Ovary (tissue), 9 donors: ENCODE measurements around the gene SLC9A1. TPM values are rescaled to one million over a fixed set of nuclear protein-coding genes. Genes with fewer than 3 reads are reported as not detected.
A peak's percentile ranks its signal among the peaks of the same experiment; 100 is the strongest.

Source experiments
- DNase-seq, 5 donors: peaks; one replicate each; pipeline ENCODE4 v3.0.0-alpha.2; 2019 to 2020
- H3K27ac ChIP-seq, 2 donors: fragments of 200-600 bp; one replicate each; pipeline versions ENCODE4 v1.5.1 to v1.8.0; 2019 to 2022
- H3K27me3 ChIP-seq: fragments of 200-600 bp; one replicate; pipeline ENCODE4 v1.8.0; 2022
- H3K36me3 ChIP-seq: fragments of 200-600 bp; sonication (generic); one replicate; pipeline ENCODE4 v1.5.1; 2019
- H3K4me1 ChIP-seq: one replicate; pipeline ENCODE4 v1.8.1; 2013; ENCODE audit warnings: mild to moderate bottlenecking, moderate library complexity; ENCODE audit not compliant: insufficient read depth
- H3K4me3 ChIP-seq: fragments of 200-600 bp; sonication (generic); one replicate; pipeline ENCODE4 v1.5.1; 2017
- H3K9me3 ChIP-seq, 2 donors: fragments of 200-600 bp in 1 of 2; sonication (generic) in 1 of 2; one replicate each; pipeline versions ENCODE4 v1.5.1 to v1.8.1; 2013 to 2019; ENCODE audit warnings: mild to moderate bottlenecking in 1 of 2, moderate library complexity in 1 of 2
- EP300 ChIP-seq: sonication (generic); formaldehyde crosslinking; IDR thresholded peaks from one replicate; pipeline ENCODE4 v1.6.1; 2017; ENCODE audit warnings: antibody characterized with exemption
- POLR2A ChIP-seq: fragments of 450-650 bp; IDR thresholded peaks from one replicate; pipeline ENCODE4 v1.6.1; 2017; ENCODE audit warnings: antibody characterized with exemption, mild to moderate bottlenecking, moderate library complexity
- WGBS, 3 donors: extraction: QIAGEN DNeasy Blood & Tissue Kit in 1 of 3; methylation state at CpG; one replicate each; pipeline versions ENCODE4 v1.1.5 to v1.1.7; 2013 to 2017; 5-methylcytosine and 5-hydroxymethylcytosine counted together
- intact Hi-C, 4 donors: fragments of 100-400 bp; cut with DNase I; formaldehyde crosslinking; loops; one replicate each; pipeline versions ENCODE4 v1.11.0 to v1.15.1; 2022 to 2023
- polyA plus RNA-seq, 2 donors: library from polyadenylated mRNA; stranded (reverse); fragments of 200-250 nt in 1 of 2; fragments of 350-450 nt in 1 of 2; fragmentation: Illumina TruSeq in 1 of 2; extraction: RNeasy Lipid Tissue Mini Kit (QIAGEN cat#74804) in 1 of 2; gene quantifications; one replicate each; pipeline ENCODE4 v1.2.3, GENCODE V29; 2013 to 2014
- total RNA-seq, 7 donors: library from RNA; depleted of rRNA in 2 of 7; stranded (reverse); fragments of >200 nt in 2 of 7; fragmentation: NEBNext Ultra II Directional in 3 of 7; extraction: Animal tissue kit (Norgen Biotek cat#: 25700) in 3 of 7; gene quantifications; one replicate each; pipeline versions ENCODE4 v1.1.0 to v1.2.4, GENCODE V29; 2016 to 2023
- TF ChIP-seq, protein P1 (sequence below), 3 donors: fragments of 450-650 bp in 2 of 3; fragments of 200-600 bp in 1 of 3; IDR thresholded peaks; one replicate each; pipeline versions ENCODE4 v1.5.1 to v1.8.0; 2016 to 2022; ENCODE audit warnings: antibody characterized with exemption in 3 of 3, mild to moderate bottlenecking in 1 of 3
- donor health status: DM: no; HTN: no; CAD: no; lungs with moderate emphysema.
- donor health status: DM: no; HTN: no; CAD: no.
- donor health status: Bipolar disorder and iron deficiency.
- donor health status: DM: yes; HTN: yes; CAD: no.
- donor health status: DM: no; HTN: no; CAD: no.
- donor health status: DM: yes; HTN: yes; CAD: no.

The SLC9A1 gene
- total and polyA plus RNA-seq, 9 donors, result 8.6 to 33.7 (median 14.8) TPM

DNA sequence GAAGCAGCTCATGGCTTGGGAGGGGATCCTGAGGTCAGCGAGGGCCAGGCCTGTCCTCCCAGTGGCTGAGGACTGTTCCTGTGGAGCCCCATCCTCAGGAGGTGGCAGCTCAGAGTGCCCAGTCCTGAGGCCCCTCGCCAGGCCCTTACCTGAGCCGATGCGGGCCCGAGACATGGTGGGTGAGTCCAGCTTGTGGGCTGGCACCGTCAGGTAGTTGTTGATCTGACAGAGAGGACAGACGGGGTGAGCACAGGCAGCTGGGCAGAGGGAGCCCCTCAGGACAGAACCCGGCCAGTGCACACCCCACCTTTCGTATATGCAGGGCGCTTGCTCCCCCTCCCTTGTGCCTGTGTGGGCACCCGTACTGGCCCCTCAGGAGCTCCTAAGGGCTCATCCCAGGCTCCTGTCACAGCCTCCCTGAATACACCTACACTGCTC, 53.9 kb downstream of the SLC9A1 start:
- no peak overlapping the region for H3K4me3 ChIP-seq
- peaks cover 4% of the 10 kb centered on the region for H3K4me1 ChIP-seq
- H3K27ac ChIP-seq, result peak overlapping the region; percentile 83 to 87
- intact Hi-C loops, result loop anchor here (5.0 to 10.0 kb wide), 3 partner anchors 96 to 294 kb away; partner anchors contain the start of gene GPR3 (in 3 of the 4)
- DNase-seq, result no peak
- 94 to 97% (median 96%) methylated on average over 11 of the region's 11 CpGs for WGBS, 3 donors
- H3K27me3 ChIP-seq, result no peaks in the 10 kb centered on the region
- H3K36me3 ChIP-seq, result no peaks in the 10 kb centered on the region
- no peaks in the 10 kb centered on the region for H3K9me3 ChIP-seq
- TF ChIP-seq, protein P1, sequence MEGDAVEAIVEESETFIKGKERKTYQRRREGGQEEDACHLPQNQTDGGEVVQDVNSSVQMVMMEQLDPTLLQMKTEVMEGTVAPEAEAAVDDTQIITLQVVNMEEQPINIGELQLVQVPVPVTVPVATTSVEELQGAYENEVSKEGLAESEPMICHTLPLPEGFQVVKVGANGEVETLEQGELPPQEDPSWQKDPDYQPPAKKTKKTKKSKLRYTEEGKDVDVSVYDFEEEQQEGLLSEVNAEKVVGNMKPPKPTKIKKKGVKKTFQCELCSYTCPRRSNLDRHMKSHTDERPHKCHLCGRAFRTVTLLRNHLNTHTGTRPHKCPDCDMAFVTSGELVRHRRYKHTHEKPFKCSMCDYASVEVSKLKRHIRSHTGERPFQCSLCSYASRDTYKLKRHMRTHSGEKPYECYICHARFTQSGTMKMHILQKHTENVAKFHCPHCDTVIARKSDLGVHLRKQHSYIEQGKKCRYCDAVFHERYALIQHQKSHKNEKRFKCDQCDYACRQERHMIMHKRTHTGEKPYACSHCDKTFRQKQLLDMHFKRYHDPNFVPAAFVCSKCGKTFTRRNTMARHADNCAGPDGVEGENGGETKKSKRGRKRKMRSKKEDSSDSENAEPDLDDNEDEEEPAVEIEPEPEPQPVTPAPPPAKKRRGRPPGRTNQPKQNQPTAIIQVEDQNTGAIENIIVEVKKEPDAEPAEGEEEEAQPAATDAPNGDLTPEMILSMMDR (IDR thresholded peaks at IDR 0.05), result no peak
- TF ChIP-seq POLR2A (no peak), EP300 (no peak)

DNA sequence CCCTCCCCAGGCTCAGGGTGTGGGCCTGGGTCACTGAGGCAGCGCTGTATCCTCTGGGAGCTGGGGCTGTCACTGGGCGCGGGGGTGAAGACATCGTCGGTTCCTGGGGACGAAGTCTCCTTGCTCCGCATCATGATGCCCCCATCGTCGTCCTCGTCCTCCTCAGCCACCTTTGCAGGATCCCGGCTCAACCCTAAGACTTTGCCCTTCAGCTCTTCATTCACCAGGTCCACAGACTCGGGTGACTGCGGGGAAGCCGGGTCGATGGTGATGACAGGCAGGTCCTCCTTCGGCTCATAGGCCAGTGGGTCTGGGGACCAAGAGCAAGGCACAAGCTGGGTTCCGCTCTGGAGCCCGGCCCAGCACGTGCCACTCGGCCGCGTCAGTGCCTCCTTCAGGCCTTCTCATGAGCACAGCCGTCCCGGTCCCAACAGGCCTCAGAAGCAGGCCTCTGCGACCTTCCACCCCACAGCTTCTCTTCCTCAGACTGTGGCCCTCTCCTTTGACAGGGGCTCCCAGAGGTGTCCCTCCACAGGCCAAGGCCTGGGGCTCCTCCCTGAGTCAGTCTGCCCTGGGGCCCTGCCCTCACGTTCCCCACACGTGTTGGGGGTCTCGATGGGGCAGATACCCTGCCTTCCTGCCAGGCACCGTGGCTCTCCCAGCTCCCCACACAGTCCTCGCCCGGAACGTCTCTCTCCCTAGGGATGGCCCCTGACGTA, 54.4 kb downstream of the SLC9A1 start:
- 83 to 86% (median 84%) methylated on average over 33 of the region's 33 CpGs for WGBS, 3 donors
- no peaks in the 10 kb centered on the region for H3K9me3 ChIP-seq
- intact Hi-C loops, result loop anchor here (5.0 to 10.0 kb wide), 3 partner anchors 97 to 294 kb away; partner anchors contain the start of gene GPR3 (in 3 of the 4)
- no peak for TF ChIP-seq EP300
- TF ChIP-seq, protein P1 (IDR thresholded peaks at IDR 0.05), result no peak
- TF ChIP-seq POLR2A, result no peak
- H3K27me3 ChIP-seq, result no peaks in the 10 kb centered on the region
- peak in 3 of 5 donors; percentile 31 to 55 (median 40) for DNase-seq
- peak overlapping the region; percentile 83 to 87 for H3K27ac ChIP-seq
- no peak overlapping the region for H3K4me3 ChIP-seq
- no peaks in the 10 kb centered on the region for H3K36me3 ChIP-seq
- peaks cover 4% of the 10 kb centered on the region for H3K4me1 ChIP-seq

DNA sequence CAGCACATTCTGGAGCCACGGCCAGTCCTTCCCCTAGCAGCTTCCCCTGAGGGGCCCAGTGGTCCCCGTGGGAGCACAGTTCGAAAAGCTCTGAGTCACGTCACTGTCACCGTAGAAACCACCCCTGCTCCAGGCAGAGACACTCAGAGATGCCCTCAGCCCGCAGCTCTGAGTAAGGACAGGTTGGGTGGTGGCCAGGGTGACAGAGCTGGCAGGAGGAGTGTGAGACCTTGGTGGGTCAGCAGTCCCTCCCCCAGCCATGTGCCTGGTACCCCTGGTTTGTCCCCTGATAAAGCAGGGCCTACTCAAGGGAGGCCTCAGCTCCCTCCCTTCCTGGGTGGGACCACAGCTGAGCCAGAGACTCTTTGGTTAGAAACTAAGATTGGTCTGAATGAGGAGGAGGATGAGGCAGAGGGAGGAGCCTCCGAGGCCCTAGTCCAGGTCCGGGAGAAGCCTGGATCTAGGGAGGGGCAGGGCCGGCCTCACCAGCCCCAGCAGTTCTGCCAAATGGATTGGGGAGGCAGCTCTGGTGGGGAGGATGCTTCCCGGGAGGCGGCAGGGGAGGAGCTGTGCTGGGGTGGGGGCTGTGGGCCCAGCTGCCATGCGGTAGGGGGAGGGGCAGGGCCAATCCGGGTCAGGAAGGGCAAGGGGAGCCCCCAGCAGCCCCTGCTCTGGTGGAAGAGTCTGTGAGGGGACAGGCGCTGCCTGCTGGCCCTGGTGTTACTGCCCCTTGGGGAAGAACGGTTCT, 55.2 kb downstream of the SLC9A1 start:
- intact Hi-C loops, result loop anchor here (5.0 to 10.0 kb wide), 4 partner anchors 98 to 295 kb away; partner anchors contain the start of gene GPR3 (in 3 of the 4)
- H3K9me3 ChIP-seq, result no peaks in the 10 kb centered on the region
- no peaks in the 10 kb centered on the region for H3K27me3 ChIP-seq
- peak; percentile 71 to 83 (median 81) for DNase-seq
- no peaks in the 10 kb centered on the region for H3K36me3 ChIP-seq
- H3K4me1 ChIP-seq, result peaks cover 4% of the 10 kb centered on the region
- no peak overlapping the region for H3K4me3 ChIP-seq
- WGBS, 3 donors, result 18 to 25% (median 21%) methylated on average over 12 to 15 of the region's 15 CpGs
- peak overlapping the region; percentile 83 to 87 for H3K27ac ChIP-seq
- peak; percentile 42 for TF ChIP-seq POLR2A
- TF ChIP-seq, protein P1 (IDR thresholded peaks at IDR 0.05), result no peak

DNA sequence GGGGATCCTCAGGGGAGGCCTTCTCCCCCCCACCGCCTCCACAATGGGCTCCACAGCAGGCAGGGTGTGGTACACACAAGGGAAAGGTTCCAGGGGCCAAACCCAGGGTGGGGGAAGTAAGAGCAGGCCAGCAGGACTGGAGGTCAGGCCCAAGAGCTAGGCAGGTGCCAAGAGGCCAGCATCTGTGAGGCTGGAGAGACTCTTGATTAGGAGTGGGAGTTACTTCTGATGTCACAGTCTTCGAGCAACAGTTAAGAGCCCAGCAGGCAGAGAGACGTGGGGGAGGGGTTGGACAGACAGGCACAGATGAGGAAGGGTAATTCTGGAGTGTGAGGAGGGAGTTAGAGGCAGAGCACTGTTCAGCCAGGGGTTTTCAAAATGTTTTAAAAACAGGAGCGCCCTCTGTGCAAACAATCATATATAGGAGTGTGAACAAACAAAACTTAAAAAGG, 55.8 kb downstream of the SLC9A1 start:
- 11 to 18% (median 12%) methylated on average over 4 of the region's 4 CpGs for WGBS, 3 donors

More for the DNA sequence above, 55.8 kb downstream of the SLC9A1 start:
- no peak overlapping the region for H3K4me3 ChIP-seq
- no peaks in the 10 kb centered on the region for H3K9me3 ChIP-seq
- H3K36me3 ChIP-seq, result no peaks in the 10 kb centered on the region
- peaks cover 4% of the 10 kb centered on the region for H3K4me1 ChIP-seq
- peak; percentile 68 to 83 (median 78) for DNase-seq
- intact Hi-C loops, result loop anchor here in 3 of 4 donors (5.0 kb wide), 1 partner anchor 102 kb away; no protein-coding TSS in a partner anchor
- H3K27ac ChIP-seq, result peak overlapping the region; percentile 83 to 87
- H3K27me3 ChIP-seq, result no peaks in the 10 kb centered on the region
- TF ChIP-seq EP300, result no peak
- TF ChIP-seq POLR2A, result no peak
- TF ChIP-seq, protein P1 (IDR thresholded peaks at IDR 0.05), result no peak
